ENCODE data around the gene VPS39.

VPS39 gene

DNA sequence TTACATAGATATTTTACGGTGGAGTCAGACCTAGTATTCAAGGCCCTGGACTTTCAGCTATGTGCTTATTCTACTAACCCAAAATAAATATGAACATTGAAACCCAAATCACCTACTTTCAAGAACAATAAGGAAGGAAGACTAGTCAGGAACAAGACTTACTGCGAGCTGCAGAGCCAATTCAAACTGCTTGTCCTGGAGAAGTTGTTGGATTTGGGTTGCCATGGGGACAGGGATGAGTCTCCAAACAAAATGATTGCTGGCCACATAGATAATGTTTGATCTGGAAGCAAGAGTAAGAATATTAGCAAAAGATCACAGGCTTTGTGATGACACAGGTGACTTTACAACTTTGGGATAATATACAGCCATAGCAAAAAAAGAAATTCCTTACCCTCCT is 30.0 kb downstream of the VPS39 start:
- Histone ChIP-seq H3K36me3 (ENCODE audit: control insufficient read depth, insufficient read depth, low read length) (peaks cover 77% of the 10 kb centered on the region), H3K27me3 (ENCODE audit: control insufficient read depth, insufficient read depth, low read length) (no peaks in the 10 kb centered on the region)

DNA sequence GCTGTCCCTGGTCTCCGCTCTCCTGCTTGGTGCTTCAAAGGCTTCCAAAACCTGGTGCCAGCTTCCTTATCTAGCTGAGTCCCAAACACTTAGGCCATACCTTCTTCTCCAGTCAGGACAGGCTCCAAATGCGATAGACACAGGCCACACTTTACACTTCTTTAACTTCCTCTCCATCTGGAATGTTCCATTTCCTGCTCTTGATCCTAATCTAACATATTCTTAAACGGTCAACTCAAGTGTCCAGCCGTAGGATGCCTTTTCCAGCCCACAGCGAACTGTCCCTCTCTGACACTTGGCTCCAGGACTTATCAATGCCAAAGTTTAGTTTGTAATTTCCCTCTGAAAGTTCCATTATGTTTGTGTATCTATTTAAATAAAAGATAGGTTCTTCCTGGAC is 32.4 kb downstream of the VPS39 start:
- Histone ChIP-seq H3K9ac (ENCODE audit: low read depth, low read length) (no peak overlapping the region), H3K27me3 (ENCODE audit: control insufficient read depth, insufficient read depth, low read length) (no peaks in the 10 kb centered on the region), H3K4me1 (ENCODE audit: control insufficient read depth, insufficient read depth, low read length) (no peaks in the 10 kb centered on the region), H3K9me3 (ENCODE audit: control insufficient read depth, insufficient read depth, low read length) (no peaks in the 10 kb centered on the region), H3K4me3 (ENCODE audit: low read depth, low read length) (no peak overlapping the region), H3K27ac (ENCODE audit: low read depth, low read length) (no peak overlapping the region), H3K36me3 (ENCODE audit: control insufficient read depth, insufficient read depth, low read length) (peaks cover 80% of the 10 kb centered on the region)

More for the DNA sequence above, 30.0 kb downstream of the VPS39 start:
- no peak overlapping the region for H3K9ac ChIP-seq (ENCODE audit: low read depth, low read length)
- H3K4me1 ChIP-seq (ENCODE audit: control insufficient read depth, insufficient read depth, low read length): no peaks in the 10 kb centered on the region
- no peaks in the 10 kb centered on the region for H3K9me3 ChIP-seq (ENCODE audit: control insufficient read depth, insufficient read depth, low read length)
- no peak overlapping the region for H3K4me3 ChIP-seq (ENCODE audit: low read depth, low read length)
- no peak overlapping the region for H3K27ac ChIP-seq (ENCODE audit: low read depth, low read length)

DNA sequence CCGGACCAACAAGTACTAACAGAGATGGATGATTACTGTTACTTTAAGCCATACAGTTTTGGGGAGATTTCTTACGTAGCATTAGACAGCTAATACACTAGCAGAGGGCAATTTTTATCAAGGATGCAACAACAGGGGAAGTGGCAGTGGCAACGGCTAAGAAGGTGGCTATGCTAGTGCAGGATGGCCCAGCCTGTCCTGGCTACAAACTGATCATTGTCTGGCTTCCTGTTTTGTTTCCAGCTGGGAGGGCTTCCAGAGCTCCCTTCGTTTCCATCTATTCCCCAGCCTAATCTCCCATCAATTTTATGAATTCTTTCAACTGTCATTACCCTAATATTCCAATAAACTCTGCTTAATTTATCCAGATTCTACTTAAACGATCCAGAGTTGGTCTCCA is 35.6 kb downstream of the VPS39 start:
- no peaks in the 10 kb centered on the region for H3K9me3 ChIP-seq (ENCODE audit: control insufficient read depth, insufficient read depth, low read length)
- no peak overlapping the region for H3K27ac ChIP-seq (ENCODE audit: low read depth, low read length)
- peaks cover 74% of the 10 kb centered on the region for H3K36me3 ChIP-seq (ENCODE audit: control insufficient read depth, insufficient read depth, low read length)
- H3K27me3 ChIP-seq (ENCODE audit: control insufficient read depth, insufficient read depth, low read length): no peaks in the 10 kb centered on the region
- no peaks in the 10 kb centered on the region for H3K4me1 ChIP-seq (ENCODE audit: control insufficient read depth, insufficient read depth, low read length)
- H3K4me3 ChIP-seq (ENCODE audit: low read depth, low read length): no peak overlapping the region
- no peak overlapping the region for H3K9ac ChIP-seq (ENCODE audit: low read depth, low read length)

DNA sequence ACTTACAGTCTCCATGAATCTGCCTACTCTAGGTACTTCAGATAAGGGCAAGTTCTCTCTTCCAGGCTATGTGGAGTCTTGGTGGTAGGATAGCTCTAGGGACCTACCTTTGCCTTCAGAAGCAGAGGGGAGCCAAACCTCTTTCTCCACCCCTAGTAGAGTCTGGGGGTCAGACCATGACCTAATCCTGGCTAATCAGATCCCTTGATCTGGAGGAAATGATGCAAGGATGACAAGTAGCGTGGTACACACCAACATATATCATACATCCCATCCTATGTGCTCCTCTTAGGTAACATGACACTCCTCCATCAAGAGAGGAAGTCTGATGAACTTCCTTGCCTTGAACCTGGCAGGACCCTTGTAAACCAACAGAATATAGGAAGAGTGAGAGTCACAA is 36.3 kb downstream of the VPS39 start:
- peaks cover 76% of the 10 kb centered on the region for H3K36me3 ChIP-seq (ENCODE audit: control insufficient read depth, insufficient read depth, low read length)
- H3K4me1 ChIP-seq (ENCODE audit: control insufficient read depth, insufficient read depth, low read length): no peaks in the 10 kb centered on the region
- no peaks in the 10 kb centered on the region for H3K9me3 ChIP-seq (ENCODE audit: control insufficient read depth, insufficient read depth, low read length)
- no peaks in the 10 kb centered on the region for H3K27me3 ChIP-seq (ENCODE audit: control insufficient read depth, insufficient read depth, low read length)
- H3K27ac ChIP-seq (ENCODE audit: low read depth, low read length): no peak overlapping the region
- H3K4me3 ChIP-seq (ENCODE audit: low read depth, low read length): no peak overlapping the region
- no peak overlapping the region for H3K9ac ChIP-seq (ENCODE audit: low read depth, low read length)

DNA sequence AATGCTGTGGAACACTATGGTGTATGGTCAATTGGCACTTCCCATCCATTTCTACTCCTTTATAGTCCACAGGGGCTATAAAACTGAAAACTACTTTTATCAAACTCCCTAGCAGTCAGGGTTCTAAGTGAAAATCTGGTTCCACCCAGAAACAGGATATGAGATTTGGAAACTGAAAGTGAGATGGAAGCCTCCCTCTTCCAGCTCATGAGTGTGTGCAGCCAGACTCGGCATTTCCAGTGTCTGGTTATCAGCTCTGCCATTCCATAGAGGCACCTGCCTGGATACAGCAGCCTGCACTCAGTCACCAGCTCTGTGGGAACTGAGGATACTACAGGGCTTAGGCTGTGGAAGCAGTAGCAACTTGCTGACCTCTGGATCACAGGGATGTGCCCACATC is 37.0 kb downstream of the VPS39 start:
- Histone ChIP-seq H3K9ac (ENCODE audit: low read depth, low read length) (no peak overlapping the region), H3K36me3 (ENCODE audit: control insufficient read depth, insufficient read depth, low read length) (peaks cover 83% of the 10 kb centered on the region), H3K4me3 (ENCODE audit: low read depth, low read length) (no peak overlapping the region), H3K27me3 (ENCODE audit: control insufficient read depth, insufficient read depth, low read length) (no peaks in the 10 kb centered on the region), H3K9me3 (ENCODE audit: control insufficient read depth, insufficient read depth, low read length) (no peaks in the 10 kb centered on the region), H3K27ac (ENCODE audit: low read depth, low read length) (no peak overlapping the region), H3K4me1 (ENCODE audit: control insufficient read depth, insufficient read depth, low read length) (no peaks in the 10 kb centered on the region)

DNA sequence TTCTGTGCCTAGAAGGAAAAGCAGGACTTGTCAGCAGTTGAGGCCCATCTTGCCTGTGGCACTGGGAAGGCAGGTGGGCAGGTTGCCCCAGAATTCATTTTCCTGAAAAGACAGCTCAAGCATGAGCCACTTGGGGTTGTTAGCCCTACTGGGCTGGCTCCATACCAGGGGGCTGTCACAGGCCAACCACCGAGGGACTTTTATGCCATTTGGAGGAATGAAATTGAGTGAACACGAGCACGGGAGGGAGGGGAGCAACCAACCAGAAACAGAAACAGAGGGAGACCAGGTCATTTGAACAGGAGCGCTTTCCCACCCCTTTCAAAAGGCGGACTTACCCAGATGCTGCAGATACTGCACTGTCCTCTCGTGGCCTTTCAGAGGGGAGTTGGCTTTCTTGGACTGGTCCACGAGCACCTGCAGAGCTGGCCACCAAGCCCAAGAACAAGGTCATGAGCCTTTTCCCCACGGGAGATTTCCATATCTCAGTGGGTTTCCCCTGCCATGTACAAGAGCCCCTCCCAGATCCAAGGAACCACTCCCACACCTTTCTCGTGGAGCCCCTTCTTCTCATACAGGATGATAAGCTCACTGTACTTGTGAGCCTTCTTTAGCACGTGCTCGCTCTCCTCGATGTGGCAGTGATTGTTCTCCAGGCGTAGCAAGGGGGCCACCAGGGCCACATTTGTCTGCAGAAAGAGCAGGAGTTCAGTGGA is 41.7 kb downstream of the VPS39 start:
- peaks cover 88% of the 10 kb centered on the region for H3K36me3 ChIP-seq (ENCODE audit: control insufficient read depth, insufficient read depth, low read length)
- H3K27me3 ChIP-seq (ENCODE audit: control insufficient read depth, insufficient read depth, low read length): no peaks in the 10 kb centered on the region
- H3K27ac ChIP-seq (ENCODE audit: low read depth, low read length): no peak overlapping the region
- no peaks in the 10 kb centered on the region for H3K4me1 ChIP-seq (ENCODE audit: control insufficient read depth, insufficient read depth, low read length)
- H3K4me3 ChIP-seq (ENCODE audit: low read depth, low read length): no peak overlapping the region
- H3K9ac ChIP-seq (ENCODE audit: low read depth, low read length): no peak overlapping the region
- H3K9me3 ChIP-seq (ENCODE audit: control insufficient read depth, insufficient read depth, low read length): no peaks in the 10 kb centered on the region

DNA sequence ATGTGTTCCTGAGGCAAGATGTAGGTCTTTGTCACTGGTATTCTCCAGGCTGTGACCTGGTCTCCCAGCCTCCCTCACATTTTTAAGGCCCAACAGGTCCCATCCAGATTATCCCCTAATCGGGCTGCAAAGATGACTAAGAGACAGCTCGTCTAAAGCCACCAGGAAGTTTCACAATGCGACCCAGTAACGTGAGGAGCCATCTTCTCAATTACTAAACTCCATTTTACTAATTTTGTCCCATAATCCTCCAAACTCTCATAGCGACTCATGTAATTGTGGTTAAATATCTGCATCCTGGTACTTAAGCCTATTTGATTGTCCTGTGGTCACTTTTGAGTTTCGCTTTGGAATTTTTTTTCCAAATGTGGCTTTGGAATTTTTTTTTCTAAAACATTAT is 43.0 kb downstream of the VPS39 start:
- Histone ChIP-seq H3K27ac (ENCODE audit: low read depth, low read length) (no peak overlapping the region), H3K9me3 (ENCODE audit: control insufficient read depth, insufficient read depth, low read length) (no peaks in the 10 kb centered on the region), H3K36me3 (ENCODE audit: control insufficient read depth, insufficient read depth, low read length) (peaks cover 92% of the 10 kb centered on the region), H3K4me1 (ENCODE audit: control insufficient read depth, insufficient read depth, low read length) (no peaks in the 10 kb centered on the region), H3K4me3 (ENCODE audit: low read depth, low read length) (no peak overlapping the region), H3K9ac (ENCODE audit: low read depth, low read length) (no peak overlapping the region), H3K27me3 (ENCODE audit: control insufficient read depth, insufficient read depth, low read length) (no peaks in the 10 kb centered on the region)

DNA sequence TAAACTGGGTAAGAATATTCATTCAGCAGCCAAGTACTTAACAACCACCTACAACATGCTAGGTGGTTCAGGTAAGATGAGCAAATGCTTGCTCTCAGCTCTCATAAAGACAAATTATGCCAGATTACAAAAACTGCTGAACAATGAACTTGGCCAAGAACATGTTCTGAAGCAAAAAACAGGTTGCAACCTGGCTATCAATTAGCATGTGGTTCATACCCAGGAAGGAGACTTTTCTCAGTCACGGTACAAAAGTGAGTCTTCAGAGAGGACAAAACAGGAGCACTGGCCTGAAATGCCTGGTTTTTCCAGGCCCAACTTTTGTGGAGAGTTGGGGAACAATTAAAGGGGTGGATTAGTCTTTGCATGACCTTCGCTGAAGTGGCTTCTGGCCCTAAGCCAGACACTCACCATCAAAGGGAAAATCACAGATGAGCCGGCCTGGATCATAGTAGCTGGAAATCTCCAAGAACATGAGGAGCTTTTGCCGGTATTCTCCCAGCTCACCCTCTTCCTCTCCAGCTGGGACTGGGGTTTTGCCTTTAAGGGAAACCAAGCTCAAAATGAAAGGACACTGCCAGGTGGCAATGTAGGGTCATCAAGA is 44.1 kb downstream of the VPS39 start:
- Histone ChIP-seq H3K4me1 (ENCODE audit: control insufficient read depth, insufficient read depth, low read length) (no peaks in the 10 kb centered on the region), H3K4me3 (ENCODE audit: low read depth, low read length) (no peak overlapping the region), H3K36me3 (ENCODE audit: control insufficient read depth, insufficient read depth, low read length) (peaks cover 94% of the 10 kb centered on the region), H3K27ac (ENCODE audit: low read depth, low read length) (no peak overlapping the region), H3K9me3 (ENCODE audit: control insufficient read depth, insufficient read depth, low read length) (no peaks in the 10 kb centered on the region), H3K9ac (ENCODE audit: low read depth, low read length) (no peak overlapping the region), H3K27me3 (ENCODE audit: control insufficient read depth, insufficient read depth, low read length) (no peaks in the 10 kb centered on the region)

DNA sequence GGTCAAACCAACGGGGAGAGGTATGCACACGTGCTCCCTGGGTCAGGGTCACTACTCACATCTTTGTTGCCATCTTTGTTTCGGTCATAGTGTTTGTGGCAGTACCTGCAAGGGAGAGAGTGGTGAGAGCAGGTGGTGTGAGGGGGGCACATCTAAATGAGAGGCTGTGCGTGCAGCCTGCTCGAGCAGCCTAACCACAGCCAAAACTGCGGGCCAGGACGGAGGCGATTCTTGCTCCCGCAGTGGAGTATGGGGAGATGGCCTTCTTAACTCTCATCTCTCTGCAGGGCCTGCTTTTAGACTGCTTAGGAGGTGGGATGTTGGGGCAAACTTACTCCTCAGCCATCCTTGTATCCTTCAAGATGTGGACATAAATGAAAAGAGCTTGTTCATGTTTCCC is 44.8 kb downstream of the VPS39 start:
- Histone ChIP-seq H3K9me3 (ENCODE audit: control insufficient read depth, insufficient read depth, low read length) (no peaks in the 10 kb centered on the region), H3K4me3 (ENCODE audit: low read depth, low read length) (no peak overlapping the region), H3K4me1 (ENCODE audit: control insufficient read depth, insufficient read depth, low read length) (no peaks in the 10 kb centered on the region), H3K9ac (ENCODE audit: low read depth, low read length) (no peak overlapping the region), H3K27ac (ENCODE audit: low read depth, low read length) (no peak overlapping the region), H3K27me3 (ENCODE audit: control insufficient read depth, insufficient read depth, low read length) (no peaks in the 10 kb centered on the region), H3K36me3 (ENCODE audit: control insufficient read depth, insufficient read depth, low read length) (peaks cover 98% of the 10 kb centered on the region)

DNA sequence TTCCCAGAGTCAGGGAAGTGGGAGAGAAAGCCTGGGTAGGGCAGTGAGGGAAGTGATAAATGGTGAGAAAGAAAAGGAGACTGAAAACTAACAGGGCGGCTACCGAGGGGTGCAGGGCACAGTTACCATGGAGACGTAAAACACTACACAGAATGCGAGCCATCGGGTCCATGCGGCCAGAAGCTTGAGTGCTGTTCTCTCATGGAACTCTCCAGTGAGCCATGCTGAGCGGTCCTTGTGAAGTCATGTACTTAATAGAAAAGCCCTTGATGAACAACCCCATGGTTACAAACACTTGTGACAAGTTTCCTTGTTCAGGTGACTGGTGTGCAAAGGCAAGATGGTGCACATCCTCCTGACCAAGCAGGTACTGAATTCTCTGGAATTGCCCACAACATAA is 48.0 kb downstream of the VPS39 start:
- Histone ChIP-seq H3K4me3 (ENCODE audit: low read depth, low read length) (no peak overlapping the region), H3K36me3 (ENCODE audit: control insufficient read depth, insufficient read depth, low read length) (peaks cover 66% of the 10 kb centered on the region), H3K27ac (ENCODE audit: low read depth, low read length) (no peak overlapping the region), H3K4me1 (ENCODE audit: control insufficient read depth, insufficient read depth, low read length) (no peaks in the 10 kb centered on the region), H3K9me3 (ENCODE audit: control insufficient read depth, insufficient read depth, low read length) (no peaks in the 10 kb centered on the region), H3K9ac (ENCODE audit: low read depth, low read length) (no peak overlapping the region), H3K27me3 (ENCODE audit: control insufficient read depth, insufficient read depth, low read length) (no peaks in the 10 kb centered on the region)

DNA sequence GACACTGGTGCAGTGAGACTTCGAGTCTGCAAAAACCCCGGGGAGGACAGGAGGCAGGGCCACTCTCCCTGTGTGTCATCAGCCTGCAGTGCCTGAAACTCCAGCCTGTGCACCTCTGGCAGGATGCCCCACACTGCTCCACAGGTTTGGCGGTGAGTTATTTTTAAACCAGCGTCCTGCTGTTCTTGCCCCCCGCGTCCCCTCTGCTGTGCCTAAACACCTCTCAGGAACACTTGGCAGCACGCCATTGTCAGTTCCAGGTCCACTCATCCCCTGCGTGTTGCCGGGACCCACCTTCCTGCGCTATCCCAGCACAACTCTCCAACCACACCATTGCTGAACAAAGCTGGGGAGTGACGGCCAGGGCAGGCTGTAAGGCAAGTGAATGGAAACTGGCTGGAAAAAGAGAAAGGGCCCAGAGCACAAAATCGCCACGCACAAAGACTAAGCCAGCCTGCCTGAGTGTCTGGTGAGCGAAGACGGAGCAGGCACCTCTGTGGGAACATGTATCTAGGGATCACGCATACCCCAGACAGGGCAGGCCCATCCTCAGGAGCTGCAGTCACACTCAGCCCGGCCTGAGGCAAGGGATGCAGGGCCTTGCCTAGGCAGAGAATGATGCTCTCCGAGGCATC is 48.6 kb downstream of the VPS39 start:
- peaks cover 60% of the 10 kb centered on the region for H3K36me3 ChIP-seq (ENCODE audit: control insufficient read depth, insufficient read depth, low read length)

More for the DNA sequence above, 48.6 kb downstream of the VPS39 start:
- H3K4me3 ChIP-seq (ENCODE audit: low read depth, low read length): no peak overlapping the region
- no peak overlapping the region for H3K27ac ChIP-seq (ENCODE audit: low read depth, low read length)
- no peaks in the 10 kb centered on the region for H3K27me3 ChIP-seq (ENCODE audit: control insufficient read depth, insufficient read depth, low read length)
- no peaks in the 10 kb centered on the region for H3K9me3 ChIP-seq (ENCODE audit: control insufficient read depth, insufficient read depth, low read length)
- no peaks in the 10 kb centered on the region for H3K4me1 ChIP-seq (ENCODE audit: control insufficient read depth, insufficient read depth, low read length)
- H3K9ac ChIP-seq (ENCODE audit: low read depth, low read length): no peak overlapping the region
